ENCODE results near the gene SGSH. TPM values are rescaled to one million over a fixed set of nuclear protein-coding genes. Genes with fewer than 3 reads are reported as not detected.
"Not testable (repeated sequence)": the region's sequence is repeated elsewhere in the genome, so short reads cannot be mapped to it uniquely, and the experiment has no call there.

Gene SGSH
- polyA plus RNA-seq (2012; ENCODE audit: insufficient read depth, insufficient read length), result 4.4 TPM

DNA sequence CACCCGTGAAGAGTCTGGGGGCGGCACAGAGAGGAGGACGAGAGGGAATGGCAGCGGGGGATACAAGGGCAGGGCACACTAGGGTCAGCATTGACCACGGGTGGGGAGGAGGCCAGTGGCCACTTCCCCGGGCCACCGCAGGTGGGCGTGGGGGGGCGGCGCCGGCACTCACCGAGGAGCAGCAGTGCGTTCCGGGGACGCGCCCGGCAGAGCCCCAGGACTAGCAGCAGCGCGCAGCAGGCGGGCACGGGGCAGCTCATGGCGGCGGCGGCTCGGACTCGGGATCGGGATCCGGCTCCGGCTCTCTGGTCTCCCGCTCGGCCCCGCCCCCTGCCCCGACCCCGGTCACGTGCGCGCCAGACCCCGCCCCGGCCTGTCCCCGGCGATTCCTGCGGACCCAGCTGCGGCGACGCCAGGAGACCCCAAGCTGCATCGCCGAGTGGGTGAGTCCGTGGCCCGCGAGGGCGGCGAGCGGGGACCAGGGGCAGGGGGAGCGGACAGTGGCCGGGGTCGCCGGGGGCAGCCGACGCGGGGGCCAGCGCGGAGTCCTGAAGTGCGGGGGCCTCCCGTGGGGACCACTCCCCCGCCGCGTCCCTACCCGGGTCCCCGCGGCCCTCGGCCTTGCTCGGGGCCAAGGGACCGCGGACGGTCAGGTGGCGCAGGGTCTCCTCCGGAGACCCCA lies at the start of gene SGSH, which contains the start of gene SLC26A11:
TSS of gene SGSH (minus strand) at position 280 of the 682 bp plus-strand sequence. CDS start at position 260, 20 bp downstream.
TSS of gene SLC26A11 (plus strand) at position 374 of the 682 bp plus-strand sequence. CDS start 1,134 bp downstream, outside the sequence.
- peak within 1 kb of the TSS; percentile 72 for H3K4me3 ChIP-seq (ENCODE audit: low read length)
- DNase-seq (ENCODE audit: low read depth, low spot score), result no peak

DNA sequence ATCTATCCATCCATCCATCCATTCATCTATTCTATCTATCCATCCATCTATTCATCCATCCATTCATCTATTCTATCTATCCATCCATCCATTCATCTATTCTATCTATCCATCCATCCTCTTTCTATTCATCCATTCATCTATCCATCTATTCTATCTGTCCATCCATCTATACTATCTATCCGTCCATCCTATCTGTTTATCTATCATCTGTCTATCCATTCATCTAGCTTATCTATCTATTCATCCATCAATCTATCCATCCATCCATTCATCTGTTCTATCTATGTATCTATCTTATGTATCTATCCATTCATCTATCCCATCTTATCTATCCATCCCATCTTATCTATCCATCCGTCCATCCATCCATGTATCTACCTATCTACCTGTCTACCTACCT lies 49.3 kb upstream of the SGSH start:
- no peak overlapping the region for H3K4me3 ChIP-seq (ENCODE audit: low read length)
- no peak for DNase-seq (ENCODE audit: low read depth, low spot score)

DNA sequence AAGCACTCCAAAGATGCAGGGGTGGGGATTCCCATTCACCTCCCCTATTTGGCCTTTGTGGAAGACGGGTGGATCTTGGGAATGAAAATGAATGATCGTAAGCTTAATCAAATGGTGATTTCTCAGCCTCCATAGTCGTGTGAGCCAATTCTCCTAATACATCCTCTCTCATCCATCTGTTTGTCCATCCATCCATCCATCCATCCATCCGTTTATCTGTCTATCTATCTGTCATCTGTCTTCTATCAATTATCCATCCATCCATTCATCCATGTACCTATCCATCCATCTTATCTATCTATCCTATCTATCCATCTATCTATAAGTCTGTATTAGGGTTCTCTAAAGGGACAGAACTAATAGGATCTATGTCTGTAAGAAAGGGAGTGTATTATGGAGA lies 48.3 kb upstream of the SGSH start:
- no peak for DNase-seq (ENCODE audit: low read depth, low spot score)
- no peak overlapping the region for H3K4me3 ChIP-seq (ENCODE audit: low read length)

DNA sequence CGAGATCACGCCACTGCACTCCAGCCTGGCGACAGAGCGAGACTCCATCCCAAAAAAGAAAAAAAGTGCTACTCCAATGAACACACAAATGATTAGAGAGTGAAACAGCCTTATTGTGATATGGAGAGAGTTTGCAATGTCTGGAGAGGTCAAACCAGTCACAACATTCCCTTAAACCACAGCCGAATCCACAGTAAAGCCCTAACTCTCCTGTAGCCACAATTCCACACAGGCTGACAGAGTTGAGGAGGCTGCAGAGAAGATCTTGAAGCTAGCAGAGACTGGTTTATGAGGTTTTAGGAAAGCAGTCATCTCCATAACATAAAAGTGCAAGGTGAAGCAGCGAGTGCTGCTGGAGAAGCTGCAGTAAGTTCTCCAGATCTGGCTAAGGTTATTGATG lies 47.3 kb upstream of the SGSH start:
- H3K4me3 ChIP-seq (ENCODE audit: low read length), result no peak overlapping the region
- DNase-seq (ENCODE audit: low read depth, low spot score), result no peak

DNA sequence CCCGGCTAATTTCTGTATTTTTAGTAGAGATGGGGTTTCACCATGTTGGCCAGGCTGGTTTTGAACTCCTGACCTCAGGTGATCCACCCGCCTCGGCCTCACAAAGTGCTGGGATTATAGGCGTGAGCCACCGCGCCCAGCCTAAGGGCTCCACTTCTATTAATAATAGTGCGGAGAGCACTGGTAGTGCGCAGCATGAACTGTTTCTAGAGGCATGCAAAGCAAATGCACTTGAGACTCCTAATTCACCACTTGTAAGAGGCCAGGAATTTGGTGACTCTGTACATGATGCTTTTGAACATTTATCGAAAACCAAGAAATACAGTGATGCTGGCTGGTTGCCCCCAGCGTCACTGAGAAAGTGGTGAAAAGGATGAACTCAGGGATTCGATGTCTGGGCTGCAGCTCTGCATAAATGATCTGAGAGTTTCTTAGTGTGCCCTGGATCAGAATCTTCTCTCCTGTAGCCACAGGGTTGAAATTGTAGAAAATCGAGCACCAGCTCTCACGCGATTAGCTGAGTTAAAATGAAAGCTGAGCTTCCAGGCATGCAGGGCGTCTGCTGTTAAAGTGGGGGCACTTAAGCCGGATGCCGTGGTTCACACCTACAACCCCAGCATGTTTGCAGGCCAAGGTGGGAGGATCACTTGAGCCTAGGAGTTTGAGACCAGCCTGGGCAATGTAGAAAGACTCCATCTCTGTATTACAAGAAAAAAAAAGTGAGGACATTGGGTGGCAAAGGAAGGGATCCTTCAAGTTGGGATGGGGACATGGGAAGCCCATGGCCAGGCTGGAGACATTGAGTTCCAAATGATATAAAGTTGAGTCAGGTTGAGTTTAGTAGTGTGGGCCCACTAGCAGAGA lies 45.3 kb upstream of the SGSH start:
- H3K4me3 ChIP-seq (ENCODE audit: low read length), result peak overlapping the region; percentile 87
- DNase-seq (ENCODE audit: low read depth, low spot score), result no peak

DNA sequence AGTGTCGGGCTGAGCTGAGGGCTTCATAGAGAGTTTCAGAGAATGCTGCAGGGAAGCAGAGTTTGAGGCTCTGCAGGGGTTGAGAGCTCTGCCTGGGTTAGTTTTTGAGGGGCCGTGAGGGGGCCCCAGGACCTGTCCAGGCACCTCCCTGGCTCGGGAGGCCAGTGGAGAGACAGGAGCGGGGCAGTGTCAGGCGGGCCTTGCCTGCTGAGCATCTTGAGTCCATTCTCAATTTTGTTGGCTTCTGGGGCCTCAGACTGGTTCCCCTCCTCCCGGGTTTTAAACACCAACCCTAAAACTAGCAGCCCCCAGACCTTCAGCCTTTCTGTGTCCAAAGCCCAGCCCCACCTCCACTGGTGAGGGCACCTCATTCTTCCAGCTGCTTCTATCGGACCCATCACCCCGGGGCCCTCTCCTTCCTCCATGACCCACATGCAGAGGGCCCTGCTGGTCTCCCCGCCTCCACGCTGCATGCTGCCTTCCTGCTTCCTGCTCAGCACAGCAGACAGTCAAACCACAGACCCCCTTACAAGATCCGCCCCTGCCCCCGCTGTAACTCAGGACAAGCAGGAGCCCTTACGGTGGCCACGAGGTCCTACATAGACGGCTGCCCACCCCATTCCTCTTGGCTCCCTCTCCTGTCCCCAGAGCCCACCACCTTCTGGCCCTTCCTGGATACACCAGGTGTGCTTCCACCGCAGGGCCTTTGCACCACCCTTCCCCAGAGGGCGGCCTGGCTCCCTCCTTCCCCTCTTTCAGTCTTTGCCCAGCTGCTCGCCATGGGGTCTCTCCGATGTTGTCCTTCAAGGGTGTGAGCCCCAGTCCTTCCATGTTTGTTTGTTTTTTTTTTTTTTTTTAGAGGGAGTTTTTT lies 44.3 kb upstream of the SGSH start:
- peak overlapping the region; percentile 87 for H3K4me3 ChIP-seq (ENCODE audit: low read length)
- peak; percentile 80 for DNase-seq (ENCODE audit: low read depth, low spot score)

DNA sequence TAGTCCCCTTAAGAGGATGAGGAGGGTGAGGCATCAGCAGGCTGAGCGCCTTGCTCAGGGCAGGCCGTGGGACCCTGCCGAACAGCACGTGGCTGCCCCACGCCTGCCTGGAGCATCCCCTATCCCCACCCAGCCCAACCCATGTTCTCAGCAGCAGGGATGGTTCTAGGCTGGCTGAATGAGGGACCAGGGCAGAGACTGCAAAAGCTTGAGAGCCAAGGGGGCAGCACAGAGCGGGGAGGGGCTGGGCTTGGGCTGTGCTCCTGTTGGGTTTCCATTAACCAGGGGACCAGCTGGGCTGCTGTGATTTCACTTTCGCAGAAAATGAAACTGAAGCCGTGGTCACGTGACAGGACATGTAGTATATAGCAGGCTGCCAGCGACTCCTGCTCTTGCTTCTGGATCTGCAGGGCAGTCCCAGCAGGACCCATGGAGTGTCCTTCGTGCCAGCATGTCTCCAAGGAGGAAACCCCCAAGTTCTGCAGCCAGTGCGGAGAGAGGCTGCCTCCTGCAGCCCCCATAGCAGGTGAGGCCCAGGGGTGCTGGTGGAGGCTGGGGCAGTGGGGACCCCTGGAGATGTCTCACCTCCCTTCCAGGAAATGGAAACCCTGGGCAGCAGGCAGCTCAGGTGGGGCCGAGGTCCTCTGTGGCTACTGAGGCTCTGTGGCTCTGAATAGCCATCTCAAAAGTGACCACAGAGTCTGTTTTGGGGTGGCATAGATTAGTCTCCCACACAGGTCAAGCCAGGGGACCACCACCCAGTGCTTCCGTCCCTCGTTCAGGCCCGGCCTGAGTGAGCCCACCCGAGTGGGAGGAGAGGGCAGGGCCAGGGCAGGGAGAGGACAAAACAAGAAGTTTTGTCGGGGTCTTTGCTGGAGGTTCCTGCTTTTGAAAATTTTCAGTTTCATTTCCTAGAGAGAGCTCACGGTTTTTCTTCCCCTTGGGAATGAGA lies 43.4 kb upstream of the SGSH start:
- peak overlapping the region; percentile 87 for H3K4me3 ChIP-seq (ENCODE audit: low read length)
- DNase-seq (ENCODE audit: low read depth, low spot score), result peak; percentile 91

DNA sequence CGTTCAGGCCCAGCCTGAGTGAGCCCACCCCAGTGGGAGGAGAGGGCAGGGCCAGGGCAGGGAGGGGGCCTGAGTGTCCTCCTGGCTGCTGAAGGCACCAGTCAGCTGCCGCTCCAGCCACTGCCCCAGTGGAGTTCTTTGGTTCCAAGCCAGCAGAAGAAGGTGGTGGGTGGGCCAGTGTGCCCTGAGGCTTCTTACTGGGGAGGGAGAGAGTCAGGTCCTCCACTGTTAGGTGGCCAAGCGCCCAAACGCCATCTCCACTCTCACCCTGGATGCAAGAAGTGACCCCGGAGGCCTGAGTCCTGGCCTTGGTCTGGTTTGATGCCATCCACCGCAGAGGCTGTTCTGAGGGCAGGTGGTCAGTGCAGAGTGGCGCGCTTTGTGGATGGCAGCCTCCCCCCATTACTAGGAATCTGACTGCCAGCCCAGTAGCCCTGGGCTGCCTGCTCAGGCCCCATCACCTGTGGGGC lies 42.7 kb upstream of the SGSH start:
- peak overlapping the region; percentile 87 for H3K4me3 ChIP-seq (ENCODE audit: low read length)

DNA sequence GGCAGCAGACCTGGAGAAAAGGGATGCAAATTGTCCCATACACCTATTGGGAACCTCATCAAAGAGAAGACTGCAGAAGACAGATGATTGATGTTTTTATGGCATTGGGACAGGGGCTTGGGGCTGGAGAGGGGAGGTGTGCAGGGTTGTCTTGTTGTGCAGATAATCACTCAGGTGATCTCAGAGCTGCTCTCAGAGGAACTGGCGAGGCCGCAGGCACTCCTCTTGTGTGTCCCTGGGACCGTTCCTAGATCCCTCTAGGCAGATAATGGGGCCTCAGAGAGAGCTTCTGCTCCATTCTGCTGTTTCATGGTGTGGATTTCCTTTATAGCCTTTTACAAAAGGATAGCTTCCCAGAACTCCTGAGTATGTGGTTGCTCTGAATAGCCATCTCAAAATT lies 42.2 kb upstream of the SGSH start:
- no peak for DNase-seq (ENCODE audit: low read depth, low spot score)
- H3K4me3 ChIP-seq (ENCODE audit: low read length), result peak overlapping the region; percentile 84

More for the DNA sequence above, 42.7 kb upstream of the SGSH start:
- DNase-seq (ENCODE audit: low read depth, low spot score), result no peak

DNA sequence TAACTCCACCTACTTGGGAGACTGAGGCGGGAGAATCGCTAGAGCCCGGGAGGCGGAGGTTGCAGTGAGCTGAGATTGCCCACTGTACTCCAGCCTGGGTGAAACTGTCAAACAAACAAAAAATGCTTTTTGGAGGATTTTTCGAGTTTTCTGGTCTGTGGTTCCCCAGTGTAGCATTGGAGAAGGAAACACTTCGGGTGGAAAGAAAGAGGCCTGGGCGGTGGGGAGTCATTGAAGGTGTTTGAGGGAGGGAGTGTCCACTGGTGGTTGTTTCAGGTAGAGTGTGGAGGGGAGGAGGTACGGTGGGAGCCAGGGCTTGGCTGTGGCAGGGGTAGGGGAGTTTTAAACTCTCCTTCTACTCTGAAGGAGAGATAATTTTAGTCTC lies 41.8 kb upstream of the SGSH start:
- DNase-seq (ENCODE audit: low read depth, low spot score), result peak; percentile 28
- peak overlapping the region; percentile 84 for H3K4me3 ChIP-seq (ENCODE audit: low read length)

DNA sequence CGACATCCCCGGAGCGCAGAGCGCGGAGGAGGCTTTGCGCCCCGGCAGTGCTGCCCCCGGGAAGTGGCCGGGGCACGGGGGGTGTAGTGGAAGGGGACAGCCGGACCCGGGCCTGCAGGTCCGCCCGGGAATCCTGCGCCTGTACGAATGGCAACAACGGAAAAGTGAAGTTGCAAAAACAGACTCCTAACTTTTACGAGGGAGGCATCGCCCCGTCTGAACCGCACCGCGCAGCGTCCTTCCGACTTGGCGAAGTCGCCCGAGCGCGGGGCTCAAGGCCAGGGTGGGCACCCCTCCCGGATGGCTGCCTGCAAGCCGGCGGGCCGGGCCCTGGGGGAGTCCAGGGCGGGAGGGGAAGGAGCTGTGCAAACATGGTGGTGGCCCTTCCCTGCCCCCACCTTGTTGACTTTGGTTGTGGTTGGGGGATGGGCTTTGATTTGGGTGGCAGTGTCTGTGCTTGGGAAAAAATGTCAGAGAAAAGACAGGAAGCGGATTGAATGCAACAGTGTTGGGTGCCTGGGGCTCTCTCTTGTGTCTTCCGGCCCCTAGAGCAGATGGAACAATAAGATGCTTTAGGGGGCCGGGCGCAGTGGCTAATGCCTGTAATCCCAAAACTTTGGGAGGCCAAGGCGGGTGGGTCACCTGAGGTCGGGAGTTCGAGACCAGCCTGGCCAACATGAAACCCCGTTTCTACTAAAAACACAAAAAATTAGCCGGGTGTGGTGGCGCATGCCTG lies 41.2 kb upstream of the SGSH start:
- DNase-seq (ENCODE audit: low read depth, low spot score), result peak; percentile 91
- peak overlapping the region; percentile 84 for H3K4me3 ChIP-seq (ENCODE audit: low read length)

DNA sequence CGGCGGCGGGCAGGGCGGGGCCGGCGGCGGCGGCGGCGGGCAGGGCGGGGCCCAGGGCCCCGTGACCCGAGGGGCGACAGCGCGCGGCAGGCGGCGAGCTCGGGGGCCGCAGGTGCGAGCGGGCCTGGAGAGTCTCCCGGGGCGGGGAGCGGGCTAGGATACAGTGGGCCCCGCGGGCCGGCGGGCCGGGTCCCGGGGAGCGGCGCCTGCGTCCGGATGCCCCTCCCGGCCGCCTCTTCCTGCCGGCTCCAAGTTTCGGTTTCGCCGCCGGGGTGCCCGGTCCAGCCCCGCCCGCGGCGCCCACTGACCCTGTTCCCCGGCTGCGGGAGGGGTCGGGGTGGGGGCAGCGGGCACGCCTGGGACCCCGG lies 40.6 kb upstream of the SGSH start, which contains the start of gene RNF213:
TSS of gene RNF213 (plus strand) at position 62 of the 368 bp plus-strand sequence. CDS start 2,830 bp downstream, outside the sequence.
- peak within 1 kb of the TSS; percentile 84 for H3K4me3 ChIP-seq (ENCODE audit: low read length)
- DNase-seq (ENCODE audit: low read depth, low spot score), result peak; percentile 32

DNA sequence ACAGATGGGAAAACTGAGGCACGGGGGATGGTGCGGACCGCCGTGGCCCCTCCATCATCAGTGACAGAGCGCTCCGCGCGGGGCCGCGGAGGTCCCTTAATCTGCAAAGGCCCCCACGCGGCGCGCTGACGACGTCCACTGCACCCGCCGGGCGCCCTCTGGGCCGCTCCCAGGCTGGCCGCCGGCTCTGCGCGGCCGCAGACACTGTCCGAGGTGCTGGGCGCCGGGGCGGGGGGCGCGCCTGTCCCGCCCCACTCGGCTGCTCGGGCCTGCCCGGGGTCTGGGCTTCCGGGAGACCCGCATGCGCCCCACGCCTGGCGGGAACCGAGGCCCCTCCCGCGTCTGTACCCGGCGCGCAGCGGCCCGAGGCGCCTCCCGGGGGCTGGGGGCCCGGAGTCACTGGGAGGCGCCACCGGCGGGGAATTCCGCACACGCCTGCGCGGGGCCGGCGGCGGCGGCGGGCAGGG lies 40.0 kb upstream of the SGSH start:
- DNase-seq (ENCODE audit: low read depth, low spot score), result peak; percentile 31
- peak overlapping the region; percentile 39 for H3K4me3 ChIP-seq (ENCODE audit: low read length)

DNA sequence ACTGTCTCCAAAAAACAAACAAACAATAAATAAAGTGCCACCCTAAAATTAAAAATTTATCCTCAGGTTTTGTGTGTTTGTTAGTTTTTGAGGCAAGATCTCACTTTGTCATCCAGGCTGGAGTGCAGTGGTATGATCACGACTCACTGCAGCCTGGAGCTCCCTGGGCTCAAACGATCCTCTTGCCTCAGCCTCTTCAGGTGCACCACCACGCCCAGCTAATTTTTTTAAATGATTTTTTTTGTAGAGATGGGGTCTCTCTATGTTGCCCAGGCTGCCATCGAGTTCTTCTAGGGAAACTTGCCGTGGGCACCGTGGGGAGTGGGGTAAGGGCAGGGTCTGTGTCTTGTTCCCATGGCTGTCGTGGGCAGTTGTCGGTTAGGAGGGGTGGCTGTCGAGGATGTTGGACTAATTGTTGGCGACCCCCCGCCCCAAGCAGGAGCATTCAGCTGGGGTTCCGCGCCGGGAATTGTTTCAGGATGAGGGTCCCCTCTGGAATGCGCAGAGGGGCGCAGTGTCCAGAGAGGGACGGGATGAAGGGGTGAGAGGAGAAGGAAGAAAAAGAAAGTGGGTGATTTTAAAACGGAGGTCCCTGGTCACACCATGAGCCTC lies 39.4 kb upstream of the SGSH start:
- DNase-seq (ENCODE audit: low read depth, low spot score), result no peak
- peak overlapping the region; percentile 39 for H3K4me3 ChIP-seq (ENCODE audit: low read length)

DNA sequence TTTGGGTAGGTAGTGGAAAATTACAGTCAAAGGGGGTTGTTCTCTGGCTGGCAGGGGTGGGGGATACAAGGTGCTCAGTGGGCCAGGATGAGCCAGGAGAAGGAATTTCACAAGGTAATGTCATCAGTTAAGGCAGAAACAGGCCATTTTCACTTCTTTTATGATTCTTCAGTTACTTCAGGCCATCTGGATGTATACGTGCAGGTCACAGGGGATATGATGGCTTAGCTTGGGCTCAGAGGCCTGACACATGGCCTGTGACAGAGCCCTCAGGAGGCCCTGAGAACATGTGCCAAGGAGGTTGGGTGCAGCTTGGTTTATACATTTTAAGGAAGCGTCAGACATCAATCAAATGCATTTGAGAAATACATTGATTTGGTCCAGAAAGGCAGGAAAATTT lies 38.2 kb upstream of the SGSH start:
- H3K4me3 ChIP-seq (ENCODE audit: low read length); DNase-seq (ENCODE audit: low read depth, low spot score): not testable (repeated sequence)

DNA sequence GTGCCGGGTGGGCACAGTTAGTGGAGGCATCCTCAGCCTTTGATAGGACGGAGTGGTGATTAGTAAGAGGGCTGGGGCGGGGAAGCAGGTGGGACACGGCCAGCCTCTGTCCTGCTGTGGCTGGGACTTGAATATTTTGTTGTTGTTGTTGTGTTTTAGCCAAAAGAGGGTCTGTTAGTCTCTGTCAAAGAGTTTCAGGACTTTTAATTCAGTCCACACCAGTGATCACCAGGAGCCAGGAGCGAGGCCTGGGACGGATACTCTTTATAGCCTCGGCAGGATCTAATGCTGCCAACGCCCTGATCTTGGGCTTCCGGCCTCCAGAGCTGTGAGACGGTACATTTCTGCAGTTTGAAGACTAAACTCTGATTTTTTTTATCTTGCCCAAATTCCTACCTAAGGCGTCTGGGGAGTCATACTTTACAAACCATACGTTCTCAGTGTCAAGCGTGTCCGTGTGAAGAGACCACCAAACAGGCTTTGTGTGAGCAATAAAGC lies 37.6 kb upstream of the SGSH start:
- DNase-seq (ENCODE audit: low read depth, low spot score), result no peak
- H3K4me3 ChIP-seq (ENCODE audit: low read length), result no peak overlapping the region

DNA sequence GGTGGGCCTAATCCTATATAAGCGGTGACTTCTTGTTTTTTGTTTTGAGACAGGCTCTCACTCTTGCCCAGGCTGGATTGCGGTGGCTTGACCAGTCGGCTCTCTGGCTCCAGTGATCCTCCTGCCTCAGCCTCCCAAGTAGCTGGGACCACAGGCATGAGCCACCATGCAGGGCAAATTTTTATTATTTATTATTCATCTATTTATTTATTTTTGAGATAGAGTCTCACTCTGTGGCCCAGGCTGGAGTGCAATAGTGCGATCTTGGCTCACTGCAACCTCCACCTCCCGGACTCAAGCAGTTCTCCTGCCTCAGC lies 35.9 kb upstream of the SGSH start:
- no peak for DNase-seq (ENCODE audit: low read depth, low spot score)
- H3K4me3 ChIP-seq (ENCODE audit: low read length), result no peak overlapping the region
